ENCODE data around the gene PCDHB11. TPM values are rescaled to one million over a fixed set of nuclear protein-coding genes. Genes with fewer than 3 reads are reported as not detected.
A peak's percentile ranks its signal among the peaks of the same experiment; 100 is the strongest.
"Not testable (repeated sequence)": the region's sequence is repeated elsewhere in the genome, so short reads cannot be mapped to it uniquely, and the experiment has no call there.

The PCDHB11 gene
- total RNA-seq, 3 donors from 2014 or later: not detected

DNA sequence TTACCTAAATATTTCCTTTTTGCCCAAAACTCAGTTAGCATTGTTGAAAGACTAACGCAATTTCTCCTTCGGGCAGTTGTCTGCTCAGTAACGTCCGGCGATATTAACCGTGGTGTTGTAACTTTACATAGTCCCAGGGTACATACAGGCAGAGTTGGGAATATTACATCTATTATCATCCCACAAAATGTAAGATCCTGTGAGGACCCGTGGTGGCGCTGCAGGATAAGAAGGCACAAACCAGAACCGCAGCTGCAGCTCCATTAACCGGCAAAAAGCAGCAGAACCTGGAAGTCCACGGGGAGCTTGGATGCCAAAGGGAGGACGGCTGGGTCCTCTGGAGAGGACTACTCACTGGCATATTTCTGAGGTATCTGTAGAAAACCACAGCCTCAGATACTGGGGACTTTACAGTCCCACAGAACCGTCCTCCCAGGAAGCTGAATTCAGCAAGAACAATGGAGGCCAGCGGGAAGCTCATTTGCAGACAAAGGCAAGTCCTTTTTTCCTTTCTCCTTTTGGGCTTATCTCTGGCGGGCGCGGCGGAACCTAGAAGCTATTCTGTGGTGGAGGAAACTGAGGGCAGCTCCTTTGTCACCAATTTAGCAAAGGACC lies 21.7 kb upstream of the PCDHB11 start, which contains the start of gene PCDHB8:
Gene PCDHB8, plus strand, starts transcription at position 214 of the 615 bp plus-strand sequence. Its CDS starts 245 bp downstream, at position 459.
- not testable (repeated sequence) for H3K4me3 Mint-ChIP-seq

DNA sequence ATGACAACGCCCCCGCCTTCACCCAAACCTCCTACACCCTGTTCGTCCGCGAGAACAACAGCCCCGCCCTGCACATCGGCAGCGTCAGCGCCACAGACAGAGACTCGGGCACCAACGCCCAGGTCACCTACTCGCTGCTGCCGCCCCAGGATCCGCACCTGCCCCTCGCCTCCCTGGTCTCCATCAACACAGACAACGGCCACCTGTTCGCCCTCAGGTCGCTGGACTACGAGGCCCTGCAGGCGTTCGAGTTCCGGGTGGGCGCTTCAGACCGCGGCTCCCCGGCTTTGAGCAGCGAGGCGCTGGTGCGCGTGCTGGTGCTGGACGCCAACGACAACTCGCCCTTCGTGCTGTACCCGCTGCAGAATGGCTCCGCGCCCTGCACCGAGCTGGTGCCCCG lies 20.1 kb upstream of the PCDHB11 start:
- H3K27me3 Mint-ChIP-seq (ENCODE audit: low read depth): peaks cover 31% of the 10 kb centered on the region
- ATAC-seq; H3K4me1 Mint-ChIP-seq (ENCODE audit: low read depth); H3K4me3 Mint-ChIP-seq; DNase-seq; H3K9me3 Mint-ChIP-seq; H3K36me3 Mint-ChIP-seq (ENCODE audit: insufficient read depth): not testable (repeated sequence)

More for the DNA sequence above, 21.7 kb upstream of the PCDHB11 start, which contains the start of gene PCDHB8:
- ATAC-seq; H3K4me1 Mint-ChIP-seq (ENCODE audit: low read depth); DNase-seq; H3K9me3 Mint-ChIP-seq; H3K36me3 Mint-ChIP-seq (ENCODE audit: insufficient read depth): not testable (repeated sequence)
- peaks cover 32% of the 10 kb centered on the region for H3K27me3 Mint-ChIP-seq (ENCODE audit: low read depth)

DNA sequence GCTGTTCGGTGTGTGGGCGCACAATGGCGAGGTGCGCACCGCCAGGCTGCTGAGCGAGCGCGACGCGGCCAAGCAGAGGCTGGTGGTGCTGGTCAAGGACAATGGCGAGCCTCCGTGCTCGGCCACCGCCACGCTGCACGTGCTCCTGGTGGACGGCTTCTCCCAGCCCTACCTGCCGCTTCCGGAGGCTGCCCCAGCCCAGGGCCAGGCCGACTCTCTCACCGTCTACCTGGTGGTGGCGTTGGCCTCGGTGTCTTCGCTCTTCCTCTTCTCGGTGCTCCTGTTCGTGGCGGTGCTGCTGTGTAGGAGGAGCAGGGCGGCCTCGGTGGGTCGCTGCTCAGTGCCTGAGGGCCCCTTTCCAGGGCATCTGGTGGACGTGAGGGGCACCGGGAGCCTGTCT lies 19.6 kb upstream of the PCDHB11 start:
- peaks cover 13% of the 10 kb centered on the region for H3K9me3 Mint-ChIP-seq
- not testable (repeated sequence) for DNase-seq; H3K4me3 Mint-ChIP-seq; H3K4me1 Mint-ChIP-seq (ENCODE audit: low read depth); ATAC-seq; H3K36me3 Mint-ChIP-seq (ENCODE audit: insufficient read depth)
- H3K27me3 Mint-ChIP-seq (ENCODE audit: low read depth): peaks cover 36% of the 10 kb centered on the region

DNA sequence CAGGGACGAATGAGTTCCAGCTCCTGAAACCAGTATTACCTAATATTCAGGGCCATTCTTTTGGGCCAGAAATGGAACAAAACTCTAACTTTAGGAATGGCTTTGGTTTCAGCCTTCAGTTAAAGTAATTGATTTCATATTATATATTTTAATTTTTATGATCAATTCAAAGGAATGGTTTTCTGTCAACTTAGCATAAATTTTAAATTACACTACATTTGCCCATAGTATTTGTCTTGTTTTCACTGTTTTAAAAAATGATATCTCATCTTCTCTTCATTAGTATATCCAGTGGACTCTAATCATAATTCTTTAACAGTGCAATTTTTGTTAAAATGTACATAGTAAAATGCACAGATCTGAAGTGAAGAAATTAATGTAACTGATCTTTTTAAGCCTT lies 19.1 kb upstream of the PCDHB11 start:
- DNase-seq (no peak), ATAC-seq (no peak)
- Mint-ChIP-seq H3K4me1 (ENCODE audit: low read depth) (no peaks in the 10 kb centered on the region), H3K4me3 (no peak overlapping the region), H3K9me3 (peaks cover 16% of the 10 kb centered on the region), H3K27me3 (ENCODE audit: low read depth) (peaks cover 40% of the 10 kb centered on the region), H3K36me3 (ENCODE audit: insufficient read depth) (no peaks in the 10 kb centered on the region)

DNA sequence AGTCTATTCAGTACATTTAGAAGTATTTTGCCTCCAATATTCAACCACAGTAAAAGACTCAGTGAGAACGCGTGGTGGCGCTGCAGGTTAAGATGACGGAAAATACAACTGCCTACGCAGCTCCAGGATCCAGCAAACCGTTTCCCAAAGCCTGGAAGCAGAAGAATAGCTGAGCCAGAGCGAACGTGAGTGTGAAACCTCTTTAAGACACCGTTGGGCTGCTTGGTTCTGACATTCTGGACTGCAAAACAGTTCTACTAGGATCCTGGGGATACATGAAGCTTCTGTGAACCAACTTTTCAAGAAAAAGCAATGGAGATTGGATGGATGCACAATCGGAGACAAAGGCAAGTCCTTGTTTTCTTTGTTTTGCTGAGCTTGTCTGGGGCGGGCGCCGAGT lies 17.2 kb upstream of the PCDHB11 start, which contains the start of gene PCDHB16:
Gene PCDHB16, plus strand, starts transcription at position 140 of the 400 bp plus-strand sequence. Its CDS starts 173 bp downstream, at position 313.
- H3K4me3 Mint-ChIP-seq: no peak within 1 kb of the TSS
- peaks cover 52% of the 10 kb centered on the region for H3K27me3 Mint-ChIP-seq (ENCODE audit: low read depth)
- peaks cover 3% of the 10 kb centered on the region for H3K4me1 Mint-ChIP-seq (ENCODE audit: low read depth)
- ATAC-seq (no peak), DNase-seq (no peak)
- no peaks in the 10 kb centered on the region for H3K36me3 Mint-ChIP-seq (ENCODE audit: insufficient read depth)
- H3K9me3 Mint-ChIP-seq: peaks cover 16% of the 10 kb centered on the region

DNA sequence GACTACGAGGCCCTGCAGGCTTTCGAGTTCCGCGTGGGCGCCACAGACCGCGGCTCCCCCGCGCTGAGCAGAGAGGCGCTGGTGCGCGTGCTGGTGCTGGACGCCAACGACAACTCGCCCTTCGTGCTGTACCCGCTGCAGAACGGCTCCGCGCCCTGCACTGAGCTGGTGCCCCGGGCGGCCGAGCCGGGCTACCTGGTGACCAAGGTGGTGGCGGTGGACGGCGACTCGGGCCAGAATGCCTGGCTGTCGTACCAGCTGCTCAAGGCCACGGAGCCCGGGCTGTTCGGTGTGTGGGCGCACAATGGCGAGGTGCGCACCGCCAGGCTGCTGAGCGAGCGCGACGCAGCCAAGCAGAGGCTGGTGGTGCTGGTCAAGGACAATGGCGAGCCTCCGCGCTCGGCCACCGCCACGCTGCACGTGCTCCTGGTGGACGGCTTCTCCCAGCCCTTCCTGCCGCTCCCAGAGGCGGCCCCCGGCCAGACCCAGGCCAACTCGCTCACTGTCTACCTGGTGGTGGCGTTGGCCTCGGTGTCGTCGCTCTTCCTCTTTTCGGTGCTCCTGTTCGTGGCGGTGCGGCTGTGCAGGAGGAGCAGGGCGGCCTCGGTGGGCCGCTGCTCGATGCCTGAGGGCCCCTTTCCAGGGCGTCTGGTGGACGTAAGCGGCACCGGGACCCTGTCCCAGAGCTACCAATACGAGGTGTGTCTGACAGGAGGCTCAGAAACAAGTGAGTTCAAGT lies 15.1 kb upstream of the PCDHB11 start:
- H3K4me3 Mint-ChIP-seq; H3K36me3 Mint-ChIP-seq (ENCODE audit: insufficient read depth); H3K4me1 Mint-ChIP-seq (ENCODE audit: low read depth); ATAC-seq; DNase-seq: not testable (repeated sequence)
- peaks cover 63% of the 10 kb centered on the region for H3K27me3 Mint-ChIP-seq (ENCODE audit: low read depth)
- peaks cover 19% of the 10 kb centered on the region for H3K9me3 Mint-ChIP-seq

DNA sequence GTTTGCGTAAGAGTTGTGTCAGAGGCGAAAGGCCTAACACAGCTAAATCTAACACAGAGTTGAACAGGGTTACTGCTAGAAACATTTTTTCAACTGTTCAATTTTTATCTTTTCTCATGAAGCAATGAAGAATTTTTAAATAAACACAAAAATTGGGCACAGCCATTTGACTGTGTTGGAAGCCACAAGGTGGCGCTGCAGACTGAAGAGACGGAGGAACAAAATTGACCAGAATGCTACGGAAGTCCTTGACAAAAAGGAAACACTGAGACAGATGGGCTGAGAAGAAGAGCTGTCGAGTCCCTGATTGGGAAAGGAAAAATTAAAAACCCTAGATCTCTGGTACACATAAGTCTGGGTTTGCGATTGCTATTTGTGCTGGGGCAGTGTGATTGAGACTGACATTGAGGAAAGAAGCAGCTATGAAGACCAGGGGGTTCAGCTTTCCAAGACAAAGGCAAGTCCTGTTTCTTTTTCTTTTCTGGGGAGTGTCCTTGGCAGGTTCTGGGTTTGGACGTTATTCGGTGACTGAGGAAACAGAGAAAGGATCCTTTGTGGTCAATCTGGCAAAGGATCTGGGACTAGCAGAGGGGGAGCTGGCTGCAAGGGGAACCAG lies 12.4 kb upstream of the PCDHB11 start, which contains the start of gene PCDHB9:
Gene PCDHB9, plus strand, starts transcription at position 265 of the 616 bp plus-strand sequence. Its CDS starts 158 bp downstream, at position 423.
- ATAC-seq (no peak), DNase-seq (no peak)
- peaks cover 3% of the 10 kb centered on the region for H3K4me1 Mint-ChIP-seq (ENCODE audit: low read depth)
- H3K27me3 Mint-ChIP-seq (ENCODE audit: low read depth): peaks cover 72% of the 10 kb centered on the region
- H3K36me3 Mint-ChIP-seq (ENCODE audit: insufficient read depth): peaks cover 2% of the 10 kb centered on the region
- peak within 1 kb of the TSS; percentile 45 for H3K4me3 Mint-ChIP-seq
- H3K9me3 Mint-ChIP-seq: peaks cover 19% of the 10 kb centered on the region

DNA sequence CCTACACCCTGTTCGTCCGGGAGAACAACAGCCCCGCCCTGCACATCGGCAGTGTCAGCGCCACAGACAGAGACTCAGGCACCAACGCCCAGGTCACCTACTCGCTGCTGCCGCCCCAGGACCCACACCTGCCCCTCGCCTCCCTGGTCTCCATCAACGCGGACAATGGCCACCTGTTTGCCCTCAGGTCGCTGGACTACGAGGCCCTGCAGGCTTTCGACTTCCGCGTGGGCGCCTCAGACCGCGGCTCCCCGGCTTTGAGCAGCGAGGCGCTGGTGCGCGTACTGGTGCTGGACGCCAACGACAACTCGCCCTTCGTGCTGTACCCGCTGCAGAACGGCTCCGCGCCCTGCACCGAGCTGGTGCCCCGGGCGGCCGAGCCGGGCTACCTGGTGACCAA lies 10.7 kb upstream of the PCDHB11 start:
- not testable (repeated sequence) for H3K36me3 Mint-ChIP-seq (ENCODE audit: insufficient read depth)
- peaks cover 62% of the 10 kb centered on the region for H3K27me3 Mint-ChIP-seq (ENCODE audit: low read depth)

DNA sequence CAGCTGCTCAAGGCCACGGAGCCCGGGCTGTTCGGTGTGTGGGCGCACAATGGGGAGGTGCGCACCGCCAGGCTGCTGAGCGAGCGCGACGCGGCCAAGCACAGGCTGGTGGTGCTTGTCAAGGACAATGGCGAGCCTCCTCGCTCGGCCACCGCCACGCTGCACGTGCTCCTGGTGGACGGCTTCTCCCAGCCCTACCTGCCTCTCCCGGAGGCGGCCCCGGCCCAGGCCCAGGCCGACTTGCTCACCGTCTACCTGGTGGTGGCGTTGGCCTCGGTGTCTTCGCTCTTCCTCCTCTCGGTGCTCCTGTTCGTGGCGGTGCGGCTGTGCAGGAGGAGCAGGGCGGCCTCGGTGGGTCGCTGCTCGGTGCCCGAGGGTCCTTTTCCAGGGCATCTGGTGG lies 10.3 kb upstream of the PCDHB11 start:
- Mint-ChIP-seq H3K9me3 (peaks cover 10% of the 10 kb centered on the region), H3K27me3 (ENCODE audit: low read depth) (peaks cover 61% of the 10 kb centered on the region)
- not testable (repeated sequence) for ATAC-seq; H3K4me3 Mint-ChIP-seq; H3K36me3 Mint-ChIP-seq (ENCODE audit: insufficient read depth); DNase-seq; H3K4me1 Mint-ChIP-seq (ENCODE audit: low read depth)

More for the DNA sequence above, 10.7 kb upstream of the PCDHB11 start:
- not testable (repeated sequence) for DNase-seq; H3K4me1 Mint-ChIP-seq (ENCODE audit: low read depth); ATAC-seq; H3K4me3 Mint-ChIP-seq
- H3K9me3 Mint-ChIP-seq: peaks cover 10% of the 10 kb centered on the region

DNA sequence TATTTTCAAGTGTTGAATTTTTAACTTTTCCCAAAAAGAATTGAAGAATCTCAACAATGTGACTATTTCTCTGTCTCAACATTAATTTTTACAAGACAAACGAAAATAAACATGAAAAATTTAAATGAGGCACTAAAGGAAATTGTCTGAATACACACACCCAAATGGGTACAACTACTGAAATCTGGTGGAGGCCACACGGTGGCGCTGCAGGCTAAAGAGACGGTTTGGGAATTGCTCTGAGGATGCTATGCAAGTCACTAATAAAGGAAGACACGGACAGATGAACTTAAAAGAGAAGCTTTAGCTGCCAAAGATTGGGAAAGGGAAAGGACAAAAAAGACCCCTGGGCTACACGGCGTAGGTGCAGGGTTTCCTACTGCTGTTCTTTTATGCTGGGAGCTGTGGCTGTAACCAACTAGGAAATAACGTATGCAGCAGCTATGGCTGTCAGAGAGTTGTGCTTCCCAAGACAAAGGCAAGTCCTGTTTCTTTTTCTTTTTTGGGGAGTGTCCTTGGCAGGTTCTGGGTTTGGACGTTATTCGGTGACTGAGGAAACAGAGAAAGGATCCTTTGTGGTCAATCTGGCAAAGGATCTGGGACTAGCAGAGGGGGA lies 7.2 kb upstream of the PCDHB11 start, which contains the start of gene PCDHB10:
Gene PCDHB10, plus strand, starts transcription at position 244 of the 616 bp plus-strand sequence. Its CDS starts 200 bp downstream, at position 444.
- H3K36me3 Mint-ChIP-seq (ENCODE audit: insufficient read depth): peaks cover 3% of the 10 kb centered on the region
- no peak within 1 kb of the TSS for H3K4me3 Mint-ChIP-seq
- H3K27me3 Mint-ChIP-seq (ENCODE audit: low read depth): peaks cover 44% of the 10 kb centered on the region
- H3K4me1 Mint-ChIP-seq (ENCODE audit: low read depth): no peaks in the 10 kb centered on the region
- peaks cover 21% of the 10 kb centered on the region for H3K9me3 Mint-ChIP-seq
- DNase-seq: no peak
- no peak for ATAC-seq

DNA sequence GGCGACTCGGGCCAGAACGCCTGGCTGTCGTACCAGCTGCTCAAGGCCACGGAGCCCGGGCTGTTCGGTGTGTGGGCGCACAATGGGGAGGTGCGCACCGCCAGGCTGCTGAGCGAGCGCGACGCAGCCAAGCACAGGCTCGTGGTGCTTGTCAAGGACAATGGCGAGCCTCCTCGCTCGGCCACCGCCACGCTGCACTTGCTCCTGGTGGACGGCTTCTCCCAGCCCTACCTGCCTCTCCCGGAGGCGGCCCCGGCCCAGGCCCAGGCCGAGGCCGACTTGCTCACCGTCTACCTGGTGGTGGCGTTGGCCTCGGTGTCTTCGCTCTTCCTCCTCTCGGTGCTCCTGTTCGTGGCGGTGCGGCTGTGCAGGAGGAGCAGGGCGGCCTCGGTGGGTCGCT lies 5.1 kb upstream of the PCDHB11 start:
- H3K4me3 Mint-ChIP-seq; ATAC-seq; H3K4me1 Mint-ChIP-seq (ENCODE audit: low read depth); DNase-seq; H3K36me3 Mint-ChIP-seq (ENCODE audit: insufficient read depth): not testable (repeated sequence)
- Mint-ChIP-seq H3K9me3 (peaks cover 36% of the 10 kb centered on the region), H3K27me3 (ENCODE audit: low read depth) (peaks cover 45% of the 10 kb centered on the region)

DNA sequence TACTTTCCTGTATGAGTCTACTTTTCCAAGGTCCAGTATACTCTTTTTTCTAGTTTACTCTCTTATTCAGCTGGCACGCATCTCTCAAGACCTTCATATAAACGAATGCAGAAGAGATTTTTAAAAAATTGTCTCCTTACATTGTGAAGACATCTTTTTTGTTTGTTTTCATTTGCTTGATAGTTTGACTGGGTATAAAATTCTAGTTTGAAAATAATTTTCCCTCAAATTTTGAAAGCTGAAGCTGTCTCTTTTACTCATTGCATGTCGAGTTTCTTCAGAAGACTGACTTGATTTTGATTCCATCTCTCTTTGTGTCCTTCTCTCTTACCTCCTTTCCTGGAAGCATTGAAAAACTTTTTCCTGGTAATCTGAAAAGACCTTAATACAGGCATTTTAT lies 3.1 kb upstream of the PCDHB11 start:
- Mint-ChIP-seq H3K4me1 (ENCODE audit: low read depth) (no peaks in the 10 kb centered on the region), H3K36me3 (ENCODE audit: insufficient read depth) (peaks cover 1% of the 10 kb centered on the region), H3K27me3 (ENCODE audit: low read depth) (peaks cover 48% of the 10 kb centered on the region), H3K9me3 (peaks cover 45% of the 10 kb centered on the region), H3K4me3 (no peak overlapping the region)
- DNase-seq (no peak), ATAC-seq (no peak)

DNA sequence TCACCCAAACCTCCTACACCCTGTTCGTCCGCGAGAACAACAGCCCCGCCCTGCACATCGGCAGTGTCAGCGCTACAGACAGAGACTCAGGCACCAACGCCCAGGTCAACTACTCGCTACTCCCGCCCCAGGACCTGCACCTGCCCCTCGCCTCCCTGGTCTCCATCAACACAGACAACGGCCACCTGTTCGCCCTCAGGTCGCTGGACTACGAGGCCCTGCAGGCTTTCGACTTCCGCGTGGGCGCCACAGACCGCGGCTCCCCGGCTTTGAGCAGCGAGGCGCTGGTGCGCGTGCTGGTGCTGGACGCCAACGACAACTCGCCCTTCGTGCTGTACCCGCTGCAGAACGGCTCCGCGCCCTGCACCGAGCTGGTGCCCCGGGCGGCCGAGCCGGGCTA lies 1.7 kb downstream of the PCDHB11 start:
- ATAC-seq, H3K4me3 Mint-ChIP-seq: not testable (repeated sequence)

DNA sequence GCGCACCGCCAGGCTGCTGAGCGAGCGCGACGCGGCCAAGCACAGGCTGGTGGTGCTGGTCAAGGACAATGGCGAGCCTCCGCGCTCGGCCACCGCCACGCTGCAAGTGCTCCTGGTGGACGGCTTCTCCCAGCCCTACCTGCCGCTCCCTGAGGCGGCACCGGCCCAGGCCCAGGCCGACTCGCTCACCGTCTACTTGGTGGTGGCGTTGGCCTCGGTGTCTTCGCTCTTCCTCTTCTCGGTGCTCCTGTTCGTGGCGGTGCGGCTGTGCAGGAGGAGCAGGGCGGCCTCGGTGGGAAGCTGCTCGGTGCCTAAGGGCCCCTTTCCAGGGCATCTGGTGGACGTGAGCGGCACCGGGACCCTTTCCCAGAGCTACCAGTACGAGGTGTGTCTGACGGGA lies 2.2 kb downstream of the PCDHB11 start:
- not testable (repeated sequence) for ATAC-seq; DNase-seq; H3K4me3 Mint-ChIP-seq; H3K4me1 Mint-ChIP-seq (ENCODE audit: low read depth); H3K36me3 Mint-ChIP-seq (ENCODE audit: insufficient read depth)
- H3K27me3 Mint-ChIP-seq (ENCODE audit: low read depth): peaks cover 50% of the 10 kb centered on the region
- H3K9me3 Mint-ChIP-seq: peaks cover 36% of the 10 kb centered on the region

More for the DNA sequence above, 1.7 kb downstream of the PCDHB11 start:
- not testable (repeated sequence) for H3K4me1 Mint-ChIP-seq (ENCODE audit: low read depth); H3K36me3 Mint-ChIP-seq (ENCODE audit: insufficient read depth); DNase-seq
- peaks cover 47% of the 10 kb centered on the region for H3K27me3 Mint-ChIP-seq (ENCODE audit: low read depth)
- peaks cover 41% of the 10 kb centered on the region for H3K9me3 Mint-ChIP-seq

All from activated T-cell treated with anti-CD3 and anti-CD28 coated beads, Interleukin-2, amount 50 U/mL, for 4 hours (primary cell).